NT2/D1 (cell line): ENCODE data around the gene KCNN3.

Experiments used
- DNase-seq: peaks from one replicate; pipeline ENCODE4 v3.0.0-alpha.2; 2011; ENCODE audit warnings: low read depth, low spot score
- H3K27me3 ChIP-seq: 2 replicates; pipeline ENCODE4 v1.6.0; 2011; ENCODE audit warnings: mild to moderate bottlenecking; ENCODE audit not compliant: insufficient read length, insufficient read depth
- H3K36me3 ChIP-seq: 2 replicates; pipeline ENCODE4 v1.6.1; 2011; ENCODE audit warnings: mild to moderate bottlenecking, low read length, mixed read lengths; ENCODE audit not compliant: insufficient read depth, insufficient read length
- H3K4me1 ChIP-seq: 2 replicates; pipeline ENCODE4 v1.5.1; 2011; ENCODE audit not compliant: insufficient read depth, insufficient read length
- H3K4me3 ChIP-seq: 2 replicates; pipeline ENCODE4 v1.5.1; 2011; ENCODE audit warnings: low read depth; ENCODE audit not compliant: insufficient read length
- H3K9ac ChIP-seq: 2 replicates; pipeline ENCODE4 v1.6.0; 2011; ENCODE audit warnings: low read depth; ENCODE audit not compliant: insufficient read length
- H3K9me3 ChIP-seq: 2 replicates; pipeline ENCODE4 v1.5.1; 2011; ENCODE audit warnings: mild to moderate bottlenecking, low read length; ENCODE audit not compliant: insufficient read depth
- SUZ12 ChIP-seq: IDR thresholded peaks from 2 replicates; pipeline ENCODE4 v1.6.1; 2011; ENCODE audit not compliant: insufficient read length, insufficient read depth; ENCODE audit errors: extremely low read depth
- YY1 ChIP-seq: IDR thresholded peaks from 2 replicates; pipeline ENCODE4 v1.6.1; 2011; ENCODE audit not compliant: insufficient read length, insufficient read depth
- ZNF274 ChIP-seq: IDR thresholded peaks from 2 replicates; pipeline ENCODE4 v1.6.1; 2011; ENCODE audit warnings: mild to moderate bottlenecking, low read depth, low read length

Gene KCNN3

GRCh38 chr1:154851392-154852177, 18.5 kb downstream of the KCNN3 start:
- Histone ChIP-seq H3K4me3 (no peak overlapping the region), H3K4me1 (peaks cover 31% of the 10 kb centered on the region), H3K9ac (no peak overlapping the region), H3K27me3 (no peaks in the 10 kb centered on the region), H3K9me3 (no peaks in the 10 kb centered on the region), H3K36me3 (no peaks in the 10 kb centered on the region)
- DNase-seq = no peak
- TF ChIP-seq ZNF274 (no peak), YY1 (no peak), SUZ12 (no peak)

- H3K4me1 ChIP-seq = peaks cover 30% of the 10 kb centered on the region
- H3K27me3 ChIP-seq = no peaks in the 10 kb centered on the region
- no peaks in the 10 kb centered on the region for H3K9me3 ChIP-seq
- TF ChIP-seq YY1 (no peak), SUZ12 (no peak), ZNF274 (no peak)
- no peak overlapping the region for H3K9ac ChIP-seq
- no peaks in the 10 kb centered on the region for H3K36me3 ChIP-seq
- no peak for DNase-seq
- H3K4me3 ChIP-seq = no peak overlapping the region
Observed at GRCh38 chr1:154849645-154850131, 20.4 kb downstream of the KCNN3 start.

GRCh38 chr1:154848983-154849382, 21.1 kb downstream of the KCNN3 start:
- no peak overlapping the region for H3K9ac ChIP-seq
- H3K27me3 ChIP-seq = no peaks in the 10 kb centered on the region
- peaks cover 30% of the 10 kb centered on the region for H3K4me1 ChIP-seq
- H3K4me3 ChIP-seq = no peak overlapping the region
- no peaks in the 10 kb centered on the region for H3K9me3 ChIP-seq
- TF ChIP-seq YY1 (no peak), SUZ12 (no peak), ZNF274 (no peak)
- no peak for DNase-seq
- H3K36me3 ChIP-seq = no peaks in the 10 kb centered on the region

- H3K4me1 ChIP-seq = peaks cover 36% of the 10 kb centered on the region
- H3K36me3 ChIP-seq = no peaks in the 10 kb centered on the region
- no peak for DNase-seq
- TF ChIP-seq YY1 (no peak), ZNF274 (no peak), SUZ12 (no peak)
- no peaks in the 10 kb centered on the region for H3K27me3 ChIP-seq
- no peaks in the 10 kb centered on the region for H3K9me3 ChIP-seq
- no peak overlapping the region for H3K4me3 ChIP-seq
- H3K9ac ChIP-seq = no peak overlapping the region
Observed at GRCh38 chr1:154847891-154848290, 22.2 kb downstream of the KCNN3 start.

- Histone ChIP-seq H3K4me3 (no peak overlapping the region), H3K9ac (no peak overlapping the region), H3K27me3 (no peaks in the 10 kb centered on the region), H3K36me3 (no peaks in the 10 kb centered on the region), H3K9me3 (no peaks in the 10 kb centered on the region), H3K4me1 (peaks cover 36% of the 10 kb centered on the region)
- no peak for TF ChIP-seq YY1
- TF ChIP-seq ZNF274 = no peak
- TF ChIP-seq SUZ12 = no peak
- no peak for DNase-seq
Observed at GRCh38 chr1:154846565-154847442, 23.3 kb downstream of the KCNN3 start.

GRCh38 chr1:154845879-154846278, 24.2 kb downstream of the KCNN3 start:
- Histone ChIP-seq H3K4me1 (peaks cover 32% of the 10 kb centered on the region), H3K9me3 (no peaks in the 10 kb centered on the region), H3K36me3 (no peaks in the 10 kb centered on the region), H3K27me3 (no peaks in the 10 kb centered on the region), H3K9ac (no peak overlapping the region), H3K4me3 (no peak overlapping the region)
- no peak for DNase-seq
- TF ChIP-seq SUZ12 (no peak), ZNF274 (no peak), YY1 (no peak)

GRCh38 chr1:154845174-154845573, 24.9 kb downstream of the KCNN3 start:
- DNase-seq = no peak
- H3K9me3 ChIP-seq = no peaks in the 10 kb centered on the region
- no peak overlapping the region for H3K4me3 ChIP-seq
- H3K27me3 ChIP-seq = no peaks in the 10 kb centered on the region
- no peak overlapping the region for H3K9ac ChIP-seq
- H3K4me1 ChIP-seq = peaks cover 31% of the 10 kb centered on the region
- TF ChIP-seq SUZ12 = no peak
- no peak for TF ChIP-seq ZNF274
- no peak for TF ChIP-seq YY1
- no peaks in the 10 kb centered on the region for H3K36me3 ChIP-seq
